ENCODE results near the gene TRIM44.
A peak's percentile ranks its signal among the peaks of the same experiment; 100 is the strongest.

Gene TRIM44

GRCh38 chr11:35655856-35656255 lies 6.7 kb upstream of the TRIM44 start:
- H3K27ac ChIP-seq (ENCODE audit: low read depth, low read length) = no peak overlapping the region

GRCh38 chr11:35658020-35658948 lies 4.3 kb upstream of the TRIM44 start:
- no peak overlapping the region for H2BK12ac ChIP-seq (ENCODE audit: low read length)
- no peaks in the 10 kb centered on the region for H3K27me3 ChIP-seq (ENCODE audit: insufficient read depth, low read length)
- H3K9me3 ChIP-seq (ENCODE audit: insufficient read depth, low read depth, low read length) = peaks cover 3% of the 10 kb centered on the region
- no peak overlapping the region for H4K8ac ChIP-seq (ENCODE audit: low read depth, low read length)
- H3K14ac ChIP-seq (ENCODE audit: low read length) = no peak overlapping the region
- WGBS (ENCODE audit: extremely low coverage, insufficient coverage, insufficient read length) = no CpG with 5 or more reads among the region's 3 CpGs
- DNase-seq = no peak
- H3K79me1 ChIP-seq (ENCODE audit: low read length) = peaks cover 9% of the 10 kb centered on the region
- no peak overlapping the region for H2AK5ac ChIP-seq (ENCODE audit: low read length)
- no peak overlapping the region for H3K27ac ChIP-seq (ENCODE audit: low read depth, low read length)
- H3K18ac ChIP-seq (ENCODE audit: low read length) = no peak overlapping the region
- no peak overlapping the region for H2BK120ac ChIP-seq (ENCODE audit: insufficient read depth, low read length, poor library complexity)
- no peak overlapping the region for H3K9ac ChIP-seq (ENCODE audit: low read length)
- H4K12ac ChIP-seq (ENCODE audit: low read depth, low read length) = no peak overlapping the region
- no peak overlapping the region for H3K23ac ChIP-seq (ENCODE audit: low read length)
- no peak overlapping the region for H2AFZ ChIP-seq (ENCODE audit: insufficient read depth, low read length, poor library complexity)
- no peak overlapping the region for H4K91ac ChIP-seq (ENCODE audit: low read depth, low read length)
- H3K4ac ChIP-seq (ENCODE audit: low read depth, low read length) = no peak overlapping the region
- no peak overlapping the region for H2BK5ac ChIP-seq (ENCODE audit: low read depth, low read length, poor library complexity)
- no peak overlapping the region for H3K4me2 ChIP-seq (ENCODE audit: low read length)
- H3K79me2 ChIP-seq (ENCODE audit: control insufficient read depth, insufficient read depth, low read length, poor library complexity) = peaks cover 6% of the 10 kb centered on the region
- no peaks in the 10 kb centered on the region for H3K36me3 ChIP-seq (ENCODE audit: control insufficient read depth in 1 of 2, insufficient read depth in 2 of 2, low read length in 2 of 2)
- no peak overlapping the region for H3K4me3 ChIP-seq (ENCODE audit: low read depth, low read length)
- peaks cover 3 to 5% of the 10 kb centered on the region in 2 experiments for H3K4me1 ChIP-seq (ENCODE audit: control insufficient read depth in 1 of 2, insufficient read depth in 2 of 2, low read length in 2 of 2)

More at GRCh38 chr11:35655856-35656255, 6.7 kb upstream of the TRIM44 start:
- Histone ChIP-seq H3K79me1 (ENCODE audit: low read length) (no peaks in the 10 kb centered on the region), H3K9ac (ENCODE audit: low read length) (no peak overlapping the region), H4K91ac (ENCODE audit: low read depth, low read length) (no peak overlapping the region), H3K79me2 (ENCODE audit: control insufficient read depth, insufficient read depth, low read length, poor library complexity) (no peaks in the 10 kb centered on the region), H3K4me1 (ENCODE audit: control insufficient read depth in 1 of 2, insufficient read depth in 2 of 2, low read length in 2 of 2) (no peaks in the 10 kb centered on the region), H2BK12ac (ENCODE audit: low read length) (no peak overlapping the region), H3K4ac (ENCODE audit: low read depth, low read length) (no peak overlapping the region), H4K12ac (ENCODE audit: low read depth, low read length) (no peak overlapping the region), H3K14ac (ENCODE audit: low read length) (no peak overlapping the region), H4K8ac (ENCODE audit: low read depth, low read length) (no peak overlapping the region), H3K4me2 (ENCODE audit: low read length) (no peak overlapping the region), H3K9me3 (ENCODE audit: insufficient read depth, low read depth, low read length) (no peaks in the 10 kb centered on the region), H3K18ac (ENCODE audit: low read length) (no peak overlapping the region), H3K23ac (ENCODE audit: low read length) (no peak overlapping the region), H2AK5ac (ENCODE audit: low read length) (no peak overlapping the region), H3K27me3 (ENCODE audit: insufficient read depth, low read length) (no peaks in the 10 kb centered on the region), H3K36me3 (ENCODE audit: control insufficient read depth in 1 of 2, insufficient read depth in 2 of 2, low read length in 2 of 2) (no peaks in the 10 kb centered on the region), H2BK120ac (ENCODE audit: insufficient read depth, low read length, poor library complexity) (no peak overlapping the region), H2AFZ (ENCODE audit: insufficient read depth, low read length, poor library complexity) (no peak overlapping the region), H2BK5ac (ENCODE audit: low read depth, low read length, poor library complexity) (no peak overlapping the region), H3K4me3 (ENCODE audit: low read depth, low read length) (no peak overlapping the region)
- no CpG with 5 or more reads among the region's 4 CpGs for WGBS (ENCODE audit: extremely low coverage, insufficient coverage, insufficient read length)
- no peak for DNase-seq

GRCh38 chr11:35661534-35661933 lies 1.0 kb upstream of the TRIM44 start:
- Histone ChIP-seq H3K27ac (ENCODE audit: low read depth, low read length) (no peak overlapping the region), H2BK12ac (ENCODE audit: low read length) (no peak overlapping the region), H3K4me3 (ENCODE audit: low read depth, low read length) (no peak overlapping the region), H4K8ac (ENCODE audit: low read depth, low read length) (no peak overlapping the region), H3K79me1 (ENCODE audit: low read length) (peaks cover 10% of the 10 kb centered on the region), H3K4me1 (ENCODE audit: control insufficient read depth in 1 of 2, insufficient read depth in 2 of 2, low read length in 2 of 2) (peaks cover 8 to 9% of the 10 kb centered on the region in 2 experiments), H2BK5ac (ENCODE audit: low read depth, low read length, poor library complexity) (no peak overlapping the region), H3K36me3 (ENCODE audit: control insufficient read depth in 1 of 2, insufficient read depth in 2 of 2, low read length in 2 of 2) (no peaks in the 10 kb centered on the region), H4K12ac (ENCODE audit: low read depth, low read length) (no peak overlapping the region), H3K4me2 (ENCODE audit: low read length) (no peak overlapping the region), H4K91ac (ENCODE audit: low read depth, low read length) (no peak overlapping the region), H3K9me3 (ENCODE audit: insufficient read depth, low read depth, low read length) (peaks cover 3% of the 10 kb centered on the region), H3K14ac (ENCODE audit: low read length) (no peak overlapping the region), H3K9ac (ENCODE audit: low read length) (no peak overlapping the region), H3K4ac (ENCODE audit: low read depth, low read length) (no peak overlapping the region), H2AK5ac (ENCODE audit: low read length) (no peak overlapping the region), H3K79me2 (ENCODE audit: control insufficient read depth, insufficient read depth, low read length, poor library complexity) (peaks cover 7% of the 10 kb centered on the region), H3K23ac (ENCODE audit: low read length) (no peak overlapping the region), H3K27me3 (ENCODE audit: insufficient read depth, low read length) (no peaks in the 10 kb centered on the region), H3K18ac (ENCODE audit: low read length) (no peak overlapping the region), H2BK120ac (ENCODE audit: insufficient read depth, low read length, poor library complexity) (no peak overlapping the region), H2AFZ (ENCODE audit: insufficient read depth, low read length, poor library complexity) (no peak overlapping the region)
- DNase-seq = no peak
- WGBS (ENCODE audit: extremely low coverage, insufficient coverage, insufficient read length) = no CpG with 5 or more reads among the region's 5 CpGs

- H3K27ac ChIP-seq (ENCODE audit: low read depth, low read length) = peak overlapping the region; percentile 63
Measured at GRCh38 chr11:35662061-35662648, 420 bp upstream of the TRIM44 start.

More at GRCh38 chr11:35662061-35662648, 420 bp upstream of the TRIM44 start:
- Histone ChIP-seq H2BK12ac (ENCODE audit: low read length) (peak overlapping the region; percentile 51), H3K4me2 (ENCODE audit: low read length) (peak overlapping the region; percentile 91), H3K23ac (ENCODE audit: low read length) (no peak overlapping the region), H2AFZ (ENCODE audit: insufficient read depth, low read length, poor library complexity) (peak overlapping the region; percentile 52), H3K36me3 (ENCODE audit: control insufficient read depth in 1 of 2, insufficient read depth in 2 of 2, low read length in 2 of 2) (no peaks in the 10 kb centered on the region), H3K4ac (ENCODE audit: low read depth, low read length) (no peak overlapping the region), H3K9me3 (ENCODE audit: insufficient read depth, low read depth, low read length) (peaks cover 3% of the 10 kb centered on the region), H3K79me1 (ENCODE audit: low read length) (peaks cover 10% of the 10 kb centered on the region), H3K4me1 (ENCODE audit: control insufficient read depth in 1 of 2, insufficient read depth in 2 of 2, low read length in 2 of 2) (peaks cover 8 to 9% of the 10 kb centered on the region in 2 experiments), H4K91ac (ENCODE audit: low read depth, low read length) (peak overlapping the region; percentile 93), H3K4me3 (ENCODE audit: low read depth, low read length) (peak overlapping the region; percentile 83), H2BK5ac (ENCODE audit: low read depth, low read length, poor library complexity) (no peak overlapping the region), H3K14ac (ENCODE audit: low read length) (peak overlapping the region; percentile 52), H2BK120ac (ENCODE audit: insufficient read depth, low read length, poor library complexity) (no peak overlapping the region), H3K79me2 (ENCODE audit: control insufficient read depth, insufficient read depth, low read length, poor library complexity) (peaks cover 7% of the 10 kb centered on the region), H4K12ac (ENCODE audit: low read depth, low read length) (peak overlapping the region; percentile 39), H3K27me3 (ENCODE audit: insufficient read depth, low read length) (no peaks in the 10 kb centered on the region), H3K18ac (ENCODE audit: low read length) (no peak overlapping the region), H2AK5ac (ENCODE audit: low read length) (no peak overlapping the region), H3K9ac (ENCODE audit: low read length) (peak overlapping the region; percentile 82), H4K8ac (ENCODE audit: low read depth, low read length) (peak overlapping the region; percentile 79)
- WGBS (ENCODE audit: extremely low coverage, insufficient coverage, insufficient read length) = no CpG with 5 or more reads among the region's 12 CpGs
- no peak for DNase-seq
